HUES6 (cell line): ENCODE measurements around the gene STRN4.
A peak's percentile ranks its signal among the peaks of the same experiment; 100 is the strongest.
"Not testable (repeated sequence)": the region's sequence is repeated elsewhere in the genome, so short reads cannot be mapped to it uniquely, and the experiment has no call there.

Source experiments
- H3K27ac ChIP-seq: 2 replicates; pipeline ENCODE4 v1.7.0; 2013; ENCODE audit warnings: low read depth, mild to moderate bottlenecking, low read length, inconsistent platforms
- H3K27me3 ChIP-seq: 2 replicates; pipeline ENCODE4 v1.6.1; 2013; ENCODE audit warnings: low read length; ENCODE audit not compliant: control insufficient read depth, insufficient read depth
- H3K36me3 ChIP-seq: 2 replicates; pipeline ENCODE4 v1.6.1; 2013; ENCODE audit warnings: low read length; ENCODE audit not compliant: control insufficient read depth, insufficient read depth
- H3K4me1 ChIP-seq: 2 replicates; pipeline ENCODE4 v1.6.1; 2013; ENCODE audit warnings: low read length; ENCODE audit not compliant: control insufficient read depth, insufficient read depth
- H3K4me3 ChIP-seq: 2 replicates; pipeline ENCODE4 v1.5.1; 2013; ENCODE audit warnings: low read depth, low read length
- H3K9ac ChIP-seq: one replicate; pipeline ENCODE4 v1.6.1; 2013; ENCODE audit warnings: mild to moderate bottlenecking, low read length
- H3K9me3 ChIP-seq: 2 replicates; pipeline ENCODE4 v1.6.1; 2013; ENCODE audit warnings: low read depth, low read length; ENCODE audit not compliant: control insufficient read depth, insufficient read depth

Gene STRN4

GRCh38 chr19:46785054-46785979 is 39.1 kb upstream of the STRN4 start:
- Histone ChIP-seq H3K9me3 (no peaks in the 10 kb centered on the region), H3K27me3 (no peaks in the 10 kb centered on the region), H3K9ac (peak overlapping the region; percentile 99), H3K4me1 (peaks cover 29% of the 10 kb centered on the region), H3K27ac (peak overlapping the region; percentile 98), H3K36me3 (peaks cover 55% of the 10 kb centered on the region), H3K4me3 (peak overlapping the region; percentile 98)

- H3K27me3 ChIP-seq, result no peaks in the 10 kb centered on the region
- peaks cover 29% of the 10 kb centered on the region for H3K4me1 ChIP-seq
- peak overlapping the region; percentile 99 for H3K9ac ChIP-seq
- peak overlapping the region; percentile 98 for H3K4me3 ChIP-seq
- peaks cover 61% of the 10 kb centered on the region for H3K36me3 ChIP-seq
- H3K9me3 ChIP-seq, result no peaks in the 10 kb centered on the region
- H3K27ac ChIP-seq, result peak overlapping the region; percentile 98
These were observed 38.2 kb upstream of the STRN4 start for GRCh38 chr19:46784262-46785053.

DNA sequence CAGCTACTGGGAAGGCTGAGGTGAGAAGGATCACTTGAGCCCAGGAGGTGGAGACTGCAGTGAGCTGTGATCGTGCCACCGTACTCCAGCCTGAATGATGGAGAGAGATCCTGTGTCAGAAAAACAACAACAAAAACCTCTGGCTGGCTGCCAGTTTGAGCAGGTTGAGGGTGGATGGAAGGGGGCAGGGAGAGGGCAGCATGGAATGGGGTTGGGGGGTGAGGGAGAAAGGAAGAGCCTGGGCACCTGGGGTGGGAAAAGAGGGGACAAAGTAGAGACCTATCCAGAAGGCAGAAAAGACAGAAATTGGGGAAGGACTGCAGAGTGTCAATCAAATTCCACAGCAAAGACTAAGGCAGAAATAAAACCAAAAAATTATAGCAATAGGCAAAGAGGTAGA is 37.4 kb upstream of the STRN4 start:
- H3K27me3 ChIP-seq, result no peaks in the 10 kb centered on the region
- H3K4me1 ChIP-seq, result peaks cover 23% of the 10 kb centered on the region
- peak overlapping the region; percentile 98 for H3K27ac ChIP-seq
- H3K9me3 ChIP-seq, result no peaks in the 10 kb centered on the region
- peak overlapping the region; percentile 98 for H3K4me3 ChIP-seq
- peaks cover 69% of the 10 kb centered on the region for H3K36me3 ChIP-seq
- peak overlapping the region; percentile 99 for H3K9ac ChIP-seq

GRCh38 chr19:46782355-46783019 is 36.2 kb upstream of the STRN4 start:
- no peak overlapping the region for H3K9ac ChIP-seq
- no peaks in the 10 kb centered on the region for H3K9me3 ChIP-seq
- H3K4me1 ChIP-seq, result peaks cover 23% of the 10 kb centered on the region
- H3K36me3 ChIP-seq, result peaks cover 80% of the 10 kb centered on the region
- H3K4me3 ChIP-seq, result no peak overlapping the region
- no peak overlapping the region for H3K27ac ChIP-seq
- no peaks in the 10 kb centered on the region for H3K27me3 ChIP-seq

DNA sequence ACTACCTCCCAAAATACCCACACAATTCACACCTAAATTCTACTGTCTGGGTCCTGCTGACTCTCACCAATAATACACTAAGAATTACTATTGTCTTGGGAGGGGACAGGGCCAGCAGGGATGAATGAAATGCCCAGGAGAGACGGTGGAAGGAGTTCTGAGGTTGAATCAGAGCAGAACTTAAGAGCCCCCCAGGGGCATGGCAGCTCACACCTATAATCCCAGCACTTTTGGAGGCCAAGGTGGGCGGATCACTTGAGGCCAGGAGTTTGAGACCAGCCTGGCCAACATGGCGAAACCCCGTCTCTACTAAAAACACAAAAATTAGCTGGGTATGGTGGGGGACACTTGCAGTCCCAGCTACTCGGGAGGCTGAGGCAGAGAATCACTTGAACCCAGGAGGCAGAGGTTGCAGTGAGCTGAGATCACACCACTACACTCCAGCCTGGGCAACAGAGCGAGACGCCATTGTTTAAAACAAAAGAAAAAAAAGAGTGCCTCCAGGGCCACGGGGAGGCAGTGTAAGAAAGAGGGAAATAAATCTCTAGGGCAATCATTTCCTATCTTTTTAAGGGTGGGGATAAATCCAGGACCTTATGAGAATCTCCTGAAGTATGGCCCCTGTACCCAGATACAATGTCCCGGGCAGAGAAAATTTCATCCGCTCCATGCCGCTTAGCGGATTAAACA is 31.9 kb upstream of the STRN4 start:
- H3K27me3 ChIP-seq, H3K4me1 ChIP-seq, H3K9me3 ChIP-seq, H3K27ac ChIP-seq, H3K9ac ChIP-seq, H3K4me3 ChIP-seq: not testable (repeated sequence)
- H3K36me3 ChIP-seq, result peaks cover 79% of the 10 kb centered on the region

DNA sequence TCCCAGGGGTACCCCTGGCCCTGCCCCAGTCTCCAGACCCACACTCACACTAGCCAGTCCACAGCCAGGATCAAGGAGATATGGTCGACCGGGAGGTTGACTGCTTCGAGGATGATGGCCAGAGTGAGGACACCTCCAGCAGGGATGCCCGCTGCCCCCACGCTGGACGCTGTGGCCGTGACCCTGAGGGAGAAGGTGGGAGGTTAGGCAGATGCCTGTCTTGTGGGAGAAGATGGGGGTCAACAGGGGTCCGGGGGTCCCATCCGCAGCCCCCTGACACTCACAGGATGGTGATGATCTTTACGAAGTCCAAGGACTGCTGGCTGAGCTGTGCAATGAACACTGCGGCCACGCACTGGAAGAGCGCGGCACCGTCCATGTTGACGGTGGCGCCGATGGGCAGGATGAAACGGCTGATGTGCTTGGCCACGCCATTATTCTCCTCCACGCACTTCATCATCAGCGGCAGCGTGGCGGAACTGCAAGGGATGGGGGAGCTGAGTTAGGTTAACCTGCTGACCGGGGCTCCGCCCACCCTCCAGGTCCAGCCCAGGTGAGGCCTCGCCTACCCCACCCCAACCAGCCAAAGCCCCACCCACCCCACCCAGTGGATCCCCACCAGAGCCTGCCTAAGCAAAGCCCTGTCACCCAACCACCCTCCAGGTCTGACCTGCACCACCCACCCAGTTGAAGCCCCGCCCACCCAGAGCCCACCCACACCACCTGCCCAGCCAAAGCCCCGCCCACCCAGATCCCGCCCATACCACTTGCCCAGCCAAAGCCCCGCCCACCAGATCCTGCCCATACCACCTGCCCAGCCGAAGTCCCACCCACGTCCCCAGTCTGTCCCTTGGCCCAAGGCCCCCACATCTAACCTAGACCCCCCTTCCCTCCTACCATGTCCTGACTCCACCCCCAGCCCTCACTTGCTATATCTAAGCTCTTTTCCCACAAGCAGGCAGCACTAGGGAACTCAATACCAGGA is 31.0 kb upstream of the STRN4 start:
- Histone ChIP-seq H3K27me3 (no peaks in the 10 kb centered on the region), H3K9ac (no peak overlapping the region), H3K27ac (no peak overlapping the region), H3K9me3 (no peaks in the 10 kb centered on the region), H3K4me1 (no peaks in the 10 kb centered on the region), H3K36me3 (peaks cover 70% of the 10 kb centered on the region), H3K4me3 (no peak overlapping the region)

- no peak overlapping the region for H3K27ac ChIP-seq
- no peaks in the 10 kb centered on the region for H3K4me1 ChIP-seq
- H3K9ac ChIP-seq, result no peak overlapping the region
- no peaks in the 10 kb centered on the region for H3K27me3 ChIP-seq
- no peak overlapping the region for H3K4me3 ChIP-seq
- no peaks in the 10 kb centered on the region for H3K9me3 ChIP-seq
- peaks cover 58% of the 10 kb centered on the region for H3K36me3 ChIP-seq
These were observed 29.5 kb upstream of the STRN4 start for GRCh38 chr19:46775642-46776258.

- Histone ChIP-seq H3K27me3 (no peaks in the 10 kb centered on the region), H3K4me3 (no peak overlapping the region), H3K9me3 (no peaks in the 10 kb centered on the region), H3K27ac (no peak overlapping the region), H3K9ac (no peak overlapping the region), H3K36me3 (peaks cover 34% of the 10 kb centered on the region), H3K4me1 (no peaks in the 10 kb centered on the region)
These were observed 26.8 kb upstream of the STRN4 start for GRCh38 chr19:46773018-46773399.

DNA sequence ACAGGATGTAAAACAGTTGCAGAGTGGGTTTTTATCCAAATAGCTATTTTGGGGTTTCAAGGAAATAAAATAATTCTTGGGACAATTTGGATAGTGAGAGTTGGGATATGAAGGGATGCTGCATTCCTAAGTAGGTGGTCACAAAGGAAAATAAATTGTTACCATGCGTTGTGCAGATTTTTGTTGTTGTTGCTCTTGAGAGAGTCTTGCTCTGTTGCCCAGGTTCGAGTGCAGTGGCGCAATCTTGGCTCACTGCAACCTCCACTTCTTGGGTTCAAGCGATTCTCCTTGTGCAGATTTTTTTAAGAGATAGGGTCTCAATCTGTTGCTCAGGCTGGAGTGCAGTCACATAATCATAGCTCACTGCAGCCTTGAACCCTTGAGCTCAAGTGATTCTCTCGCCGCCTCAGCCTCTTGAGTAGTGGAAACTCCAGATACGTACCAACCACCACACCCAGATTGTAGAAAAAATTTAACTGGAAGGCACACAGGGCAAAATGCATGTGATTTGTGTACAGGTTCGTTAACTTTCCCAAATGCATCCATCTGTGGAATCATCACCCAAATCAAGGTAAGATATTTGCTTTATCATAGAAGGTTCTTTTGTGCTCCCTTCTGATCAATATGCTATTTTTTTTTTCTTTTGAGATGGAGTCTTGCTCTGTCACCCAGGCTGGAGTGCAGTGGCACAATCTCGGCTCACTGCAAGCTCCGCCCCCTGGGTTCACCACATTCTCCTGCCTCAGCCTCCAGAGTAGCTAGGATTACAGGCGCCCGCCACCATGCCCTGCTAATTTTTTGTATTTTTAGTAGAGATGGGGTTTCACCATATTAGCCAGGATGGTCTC is 26.1 kb upstream of the STRN4 start:
- Histone ChIP-seq H3K27ac (no peak overlapping the region), H3K9ac (no peak overlapping the region), H3K9me3 (no peaks in the 10 kb centered on the region)

More for the DNA sequence above, 26.1 kb upstream of the STRN4 start:
- Histone ChIP-seq H3K4me1 (no peaks in the 10 kb centered on the region), H3K36me3 (peaks cover 29% of the 10 kb centered on the region), H3K4me3 (no peak overlapping the region), H3K27me3 (no peaks in the 10 kb centered on the region)
